AG08395 (cell line): ENCODE measurements around the gene MAGEA9B.
"Not testable (repeated sequence)": the region's sequence is repeated elsewhere in the genome, so short reads cannot be mapped to it uniquely, and the experiment has no call there.

Experiments
- DNase-seq: peaks from one replicate; pipeline ENCODE4 v3.0.0; 2012; ENCODE audit warnings: mixed read lengths, low spot score

The MAGEA9B gene

DNA sequence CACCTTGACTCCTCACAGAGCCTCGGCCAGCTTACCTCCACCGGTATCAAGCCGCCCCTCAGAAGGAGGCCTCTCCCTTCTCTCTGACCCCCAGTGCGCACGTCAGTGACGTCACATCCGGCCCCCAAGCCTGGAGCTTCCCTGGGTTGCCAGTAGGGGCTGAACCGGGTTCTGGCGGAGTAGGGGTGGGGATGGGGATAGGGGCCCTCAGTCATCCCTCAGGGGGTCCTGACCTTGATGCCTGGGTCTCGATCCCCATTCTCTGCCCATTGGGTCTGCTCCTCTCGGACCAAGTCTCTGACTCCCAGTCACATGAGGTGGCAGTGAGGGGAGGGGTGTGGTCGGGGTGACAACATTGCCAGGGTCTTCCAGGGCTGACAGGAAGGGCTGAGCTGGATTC is at the start of gene MAGEA9B:
Gene MAGEA9B, minus strand, starts transcription at position 101 of the 400 bp plus-strand sequence. CDS start 4,280 bp downstream, outside the sequence.
- DNase-seq: not testable (repeated sequence)

- DNase-seq: no peak
Observed at GRCh38 chrX:149633511-149633910, 46.3 kb upstream of the MAGEA9B start.

GRCh38 chrX:149631234-149632165 is 44.2 kb upstream of the MAGEA9B start, which contains the start of gene TMEM185A:
TMEM185A (minus strand) TSS chrX:149631792; CDS start chrX:149631580, 212 bp downstream.
- peak; percentile 65 for DNase-seq

- DNase-seq: peak; percentile 41
Observed at GRCh38 chrX:149630681-149631233, 43.5 kb upstream of the MAGEA9B start.

DNA sequence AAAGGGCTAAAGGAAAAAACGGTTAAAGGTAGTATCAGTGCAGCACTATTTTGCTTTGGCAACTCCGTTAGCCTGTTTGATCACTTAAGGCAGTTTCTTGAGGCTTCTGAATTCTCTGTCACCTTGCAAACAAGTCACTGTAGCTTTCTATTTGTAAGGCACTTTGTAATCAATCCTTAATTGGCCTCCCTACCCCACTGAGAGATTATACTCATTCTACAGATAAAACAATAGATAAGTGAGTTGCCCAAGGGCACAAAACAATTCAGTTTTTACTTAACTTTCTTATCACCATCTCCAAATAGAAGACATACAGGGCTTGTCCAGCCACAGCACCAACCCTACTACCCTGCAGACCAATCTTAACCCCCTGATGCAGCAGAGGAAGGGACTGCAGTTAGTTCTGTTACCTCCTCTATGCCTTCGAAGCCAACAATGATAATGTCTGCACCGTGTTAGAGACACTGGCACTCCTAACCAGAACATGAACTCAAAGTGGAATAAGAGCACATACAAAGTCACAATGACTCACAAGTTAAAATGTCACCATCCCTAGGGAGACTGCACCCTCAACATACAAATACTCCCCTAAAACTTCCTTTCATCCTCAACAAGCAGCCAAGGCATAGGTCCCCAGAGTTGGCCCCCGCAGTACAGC is 42.6 kb upstream of the MAGEA9B start:
- no peak for DNase-seq

DNA sequence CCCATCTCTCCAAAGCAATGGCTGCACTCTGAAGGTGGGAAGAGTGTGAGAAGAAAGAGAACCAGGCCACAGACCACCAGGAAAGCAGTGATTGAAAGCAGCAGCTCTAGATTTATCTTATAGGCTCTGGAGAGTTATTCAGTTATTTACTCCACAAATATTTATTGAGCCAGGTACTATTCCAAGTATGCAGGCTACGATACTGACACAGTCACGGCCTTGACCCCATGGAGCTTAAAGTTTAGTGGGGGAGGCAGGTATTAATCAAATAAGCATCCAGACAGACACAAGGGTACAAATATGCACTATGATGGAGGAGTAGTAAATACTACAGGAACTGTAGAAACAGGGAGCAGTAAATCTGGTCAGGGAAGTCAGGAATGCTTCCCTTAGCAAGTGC is 41.5 kb upstream of the MAGEA9B start:
- DNase-seq: no peak

GRCh38 chrX:149628280-149628679 is 41.0 kb upstream of the MAGEA9B start:
- no peak for DNase-seq

DNA sequence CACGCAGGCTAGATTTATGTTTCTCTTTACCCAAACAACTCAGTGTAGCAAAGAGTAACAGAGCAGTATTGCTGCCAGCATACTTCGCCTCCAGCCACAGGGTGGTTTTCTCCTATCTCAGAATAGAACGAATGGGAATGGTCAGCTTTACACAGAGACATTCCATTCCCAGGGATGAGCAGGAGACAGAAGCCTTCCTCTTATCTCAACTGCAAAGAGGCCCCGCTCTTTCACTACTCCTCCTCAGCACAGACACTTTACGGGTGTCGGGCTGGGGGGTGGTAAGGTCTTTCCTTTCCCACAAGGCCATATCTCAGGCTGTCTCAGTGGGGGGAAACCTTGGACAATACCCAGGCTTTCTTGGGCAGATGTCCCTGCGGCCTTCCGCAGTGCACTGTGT is 39.6 kb upstream of the MAGEA9B start:
- not testable (repeated sequence) for DNase-seq

GRCh38 chrX:149619662-149620061 is 32.4 kb upstream of the MAGEA9B start:
- DNase-seq: not testable (repeated sequence)

GRCh38 chrX:149618871-149619270 is 31.6 kb upstream of the MAGEA9B start:
- DNase-seq: no peak

GRCh38 chrX:149611623-149612175 is 24.4 kb upstream of the MAGEA9B start:
- DNase-seq: no peak

GRCh38 chrX:149610511-149610910 is 23.3 kb upstream of the MAGEA9B start:
- no peak for DNase-seq

- no peak for DNase-seq
Observed at GRCh38 chrX:149607699-149608098, 20.4 kb upstream of the MAGEA9B start.

- not testable (repeated sequence) for DNase-seq
Observed at GRCh38 chrX:149605248-149605885, 18.1 kb upstream of the MAGEA9B start.

GRCh38 chrX:149598603-149599002 is 11.3 kb upstream of the MAGEA9B start:
- not testable (repeated sequence) for DNase-seq

DNA sequence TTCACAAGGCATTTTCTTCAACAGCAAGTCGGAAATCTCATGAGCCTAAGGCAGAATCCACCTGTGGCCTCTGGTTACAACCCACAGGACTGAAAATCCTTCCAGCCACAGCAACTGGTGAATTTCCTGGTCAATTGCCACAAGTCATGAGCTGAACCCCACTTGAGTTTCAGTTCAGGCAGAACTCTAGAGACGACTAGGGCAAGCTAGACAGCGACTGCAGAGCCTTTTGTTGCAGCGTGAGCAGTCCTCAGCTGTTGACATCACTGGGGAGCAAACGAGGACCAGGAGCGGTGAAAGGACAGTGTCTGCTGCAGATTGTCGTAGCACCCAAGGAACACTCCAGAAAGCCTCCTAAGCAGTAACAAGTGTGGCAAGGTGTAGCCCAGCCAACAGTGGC is 8.7 kb upstream of the MAGEA9B start:
- DNase-seq: not testable (repeated sequence)

DNA sequence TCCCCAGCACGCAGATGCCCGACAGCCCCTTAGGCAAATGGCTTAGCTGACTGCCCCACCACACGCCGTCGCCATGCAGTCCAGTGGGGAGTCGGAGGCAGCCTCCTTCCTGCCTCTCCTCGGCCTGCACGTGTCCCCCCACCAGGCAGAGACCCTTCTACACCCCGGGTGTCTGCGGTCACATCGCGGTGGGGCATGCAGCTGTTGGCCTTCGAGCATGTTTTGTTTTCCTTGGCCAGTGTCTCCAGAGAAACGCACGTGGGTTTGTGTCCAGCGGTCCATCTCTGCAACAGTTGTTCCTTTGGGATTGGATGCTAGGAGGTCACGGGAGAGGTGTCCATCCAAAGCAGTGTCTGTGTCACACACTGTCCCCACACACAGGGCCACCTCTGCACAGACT is 8.0 kb upstream of the MAGEA9B start, which contains the start of gene HSFX2:
Gene HSFX2, minus strand, starts transcription at position 101 of the 400 bp plus-strand sequence. CDS start 614 bp downstream, outside the sequence.
- not testable (repeated sequence) for DNase-seq

- not testable (repeated sequence) for DNase-seq
Observed at GRCh38 chrX:149590993-149591392, 3.7 kb upstream of the MAGEA9B start.

DNA sequence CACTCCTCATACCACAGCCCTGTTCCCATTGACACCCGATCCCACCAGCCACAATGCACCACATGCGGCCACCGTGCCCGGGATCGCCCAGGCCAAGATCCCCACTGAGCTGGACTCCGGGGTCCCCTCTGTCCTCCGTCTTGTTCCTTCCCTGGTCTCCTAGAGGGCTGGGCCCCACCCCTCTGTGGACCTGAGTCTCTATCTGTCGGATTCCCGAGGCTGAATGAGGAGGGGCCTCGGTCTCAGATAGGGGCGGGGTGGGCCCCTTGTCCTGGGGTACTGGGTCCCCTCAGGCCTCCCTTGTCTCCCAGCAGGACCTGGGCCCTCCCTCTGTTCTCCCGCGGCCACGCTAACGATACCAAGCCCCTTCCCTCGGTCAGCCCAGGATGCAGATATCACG is 1.6 kb downstream of the MAGEA9B start:
- DNase-seq: not testable (repeated sequence)

DNA sequence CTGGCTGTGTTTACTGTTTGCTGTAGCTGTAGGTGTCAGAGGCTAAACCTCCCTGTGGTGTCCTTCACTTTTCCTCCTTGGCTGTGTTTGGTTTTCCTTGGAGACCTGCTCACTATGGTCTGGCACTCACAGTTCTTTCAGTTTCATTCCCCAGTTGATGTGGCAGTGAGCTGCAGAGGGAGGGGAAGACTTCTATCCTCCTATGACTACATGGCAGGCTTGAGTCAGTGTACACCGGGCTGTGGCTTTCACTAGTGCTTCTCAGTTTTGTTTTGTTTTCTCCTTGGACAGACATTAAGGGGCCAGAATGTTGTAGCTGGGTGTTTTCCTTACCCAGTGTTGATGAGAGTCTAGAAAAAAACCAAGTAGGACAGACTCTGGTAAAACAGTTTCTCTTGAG is 13.8 kb downstream of the MAGEA9B start:
- not testable (repeated sequence) for DNase-seq

DNA sequence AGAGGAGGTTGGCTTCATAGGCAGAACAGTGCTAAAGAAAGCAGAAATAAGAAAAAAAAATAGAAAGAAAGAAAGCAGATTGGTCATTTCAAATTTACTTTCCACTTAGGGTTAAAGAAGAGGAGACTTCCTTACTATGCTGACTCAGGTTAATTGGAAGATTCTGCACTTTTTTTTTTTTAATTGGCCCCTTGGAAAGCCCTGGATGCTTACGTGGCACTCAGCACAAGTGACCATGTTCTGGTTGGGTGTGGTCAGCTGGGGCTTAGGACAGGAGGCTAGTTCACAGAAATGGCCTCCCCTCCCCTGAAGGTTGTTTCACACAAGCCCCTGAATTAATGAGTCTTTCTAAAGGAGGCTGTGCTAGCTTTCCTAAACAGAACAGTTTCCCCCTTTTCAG is 14.5 kb downstream of the MAGEA9B start:
- no peak for DNase-seq

GRCh38 chrX:149571770-149572169 is 15.5 kb downstream of the MAGEA9B start:
- DNase-seq: no peak
